GM23248 (cell line): ENCODE measurements around the gene EI24.

Experiments
- EZH2 ChIP-seq: fragments of 200-600 bp; sonication (generic); IDR thresholded peaks from 2 replicates; pipeline ENCODE4 v1.6.1; 2018; ENCODE audit warnings: antibody characterized with exemption, mild to moderate bottlenecking; ENCODE audit not compliant: insufficient read depth, poor library complexity, severe bottlenecking
- EZH2phosphoT487 ChIP-seq: fragments of 200-600 bp; sonication (generic); IDR thresholded peaks from 2 replicates; pipeline ENCODE4 v1.6.1; 2018; ENCODE audit warnings: antibody characterized with exemption, moderate library complexity, mild to moderate bottlenecking, low read depth; ENCODE audit not compliant: insufficient read depth

- TF ChIP-seq EZH2 (no peak), EZH2phosphoT487 (no peak)
Observed at GRCh38 chr11:125519860-125520834, 49.1 kb upstream of the EI24 start.
